T-helper 17 cell (primary cell): Measurements from ENCODE around the gene CDH2. TPM values are rescaled to one million over a fixed set of nuclear protein-coding genes. Genes with fewer than 3 reads are reported as not detected.

Experiments used
- ATAC-seq: fragments of 150-1000 bp; cut with Tn5 transposase; 2 replicates; pipeline ENCODE4 v1.10.0; 2021; ENCODE audit warnings: mild to moderate bottlenecking, moderate library complexity
- DNase-seq, 3 donors: peaks; one replicate each; pipeline versions ENCODE4 v3.0.0 to v3.0.0-alpha.2; 2020 to 2021
- H3K9me3 ChIP-seq: one replicate; pipeline ENCODE4 v1.7.0; 2013; ENCODE audit warnings: low read length, mild to moderate bottlenecking; ENCODE audit not compliant: control insufficient read depth, poor library complexity, severe bottlenecking
- H3K27ac Mint-ChIP-seq: one replicate; pipeline ENCODE4 v1.8.0; 2022; ENCODE audit warnings: mild to moderate bottlenecking, moderate library complexity, mixed read lengths
- H3K27me3 Mint-ChIP-seq: one replicate; pipeline ENCODE4 v1.8.0; 2022; ENCODE audit warnings: mixed read lengths
- H3K36me3 Mint-ChIP-seq: one replicate; pipeline ENCODE4 v1.8.0; 2022; ENCODE audit warnings: low read depth, mixed read lengths
- H3K4me1 Mint-ChIP-seq: one replicate; pipeline ENCODE4 v1.8.0; 2022; ENCODE audit warnings: mild to moderate bottlenecking, mixed read lengths
- H3K4me3 Mint-ChIP-seq: one replicate; pipeline ENCODE4 v1.8.0; 2022; ENCODE audit warnings: mild to moderate bottlenecking, moderate library complexity, mixed read lengths
- total RNA-seq, 4 donors: library from RNA in 2 of 4; stranded (reverse) in 2 of 4; gene quantifications; one replicate each; pipeline ENCODE4 v1.2.3 and lab custom pipeline; 2022 to 2026

The CDH2 gene
- total RNA-seq, 2 donors from 2014 or later = 0.37 to 0.55 TPM

DNA sequence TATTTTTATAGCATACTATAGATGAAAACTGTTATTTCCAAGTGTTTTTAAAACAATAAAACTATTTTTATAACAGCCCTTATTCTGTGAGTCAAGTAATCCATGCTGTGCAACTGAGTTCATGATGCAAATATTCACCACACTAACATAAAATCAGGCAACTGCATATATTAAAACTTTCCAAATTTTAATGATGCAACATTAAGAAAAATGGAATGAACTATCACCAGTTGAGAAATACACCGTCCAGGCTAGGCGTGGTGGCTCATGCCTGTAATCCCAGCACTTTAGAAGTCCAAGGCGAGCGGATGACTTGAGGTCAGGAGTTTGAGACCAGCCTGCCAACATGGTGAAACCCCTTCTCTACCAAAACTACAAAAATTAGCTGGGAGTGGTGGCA is 114.5 kb downstream of the CDH2 start:
- no peak for ATAC-seq
- H3K9me3 ChIP-seq = no peaks in the 10 kb centered on the region
- H3K36me3 Mint-ChIP-seq = no peaks in the 10 kb centered on the region
- no peak for DNase-seq
- H3K4me1 Mint-ChIP-seq = no peaks in the 10 kb centered on the region
- H3K27me3 Mint-ChIP-seq = no peaks in the 10 kb centered on the region
- H3K27ac Mint-ChIP-seq = no peak overlapping the region
- H3K4me3 Mint-ChIP-seq = no peak overlapping the region

GRCh38 chr18:28059861-28060260 is 117.1 kb downstream of the CDH2 start:
- no peak overlapping the region for H3K4me3 Mint-ChIP-seq
- H3K9me3 ChIP-seq = no peaks in the 10 kb centered on the region
- H3K27me3 Mint-ChIP-seq = no peaks in the 10 kb centered on the region
- DNase-seq = no peak
- H3K36me3 Mint-ChIP-seq = no peaks in the 10 kb centered on the region
- H3K4me1 Mint-ChIP-seq = no peaks in the 10 kb centered on the region
- no peak for ATAC-seq
- no peak overlapping the region for H3K27ac Mint-ChIP-seq

GRCh38 chr18:28050545-28050944 is 126.4 kb downstream of the CDH2 start:
- ATAC-seq (no peak), DNase-seq (no peak)
- Mint-ChIP-seq H3K4me3 (no peak overlapping the region), H3K27ac (no peak overlapping the region), H3K27me3 (no peaks in the 10 kb centered on the region), H3K4me1 (no peaks in the 10 kb centered on the region), H3K36me3 (no peaks in the 10 kb centered on the region)
- peaks cover 3% of the 10 kb centered on the region for H3K9me3 ChIP-seq

DNA sequence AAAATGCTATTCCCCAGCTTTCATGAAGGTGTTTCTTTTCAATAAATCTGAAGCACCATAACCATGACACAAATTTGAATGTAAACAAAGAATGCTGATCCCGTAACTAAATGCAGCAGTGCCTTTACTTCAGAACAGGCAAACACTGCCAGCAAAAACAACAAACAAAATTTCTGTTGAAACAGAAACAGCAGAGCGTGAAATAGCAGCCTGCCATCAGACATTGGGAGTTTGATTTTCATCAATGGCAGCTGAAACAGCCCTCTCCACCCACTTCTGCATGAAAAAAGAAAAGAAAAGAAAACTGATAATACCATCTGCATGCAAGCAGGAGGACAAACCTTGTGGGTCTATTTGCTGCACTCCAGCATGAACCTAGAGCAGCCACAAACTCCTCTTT is 128.3 kb downstream of the CDH2 start:
- ATAC-seq = no peak
- Mint-ChIP-seq H3K27ac (no peak overlapping the region), H3K27me3 (no peaks in the 10 kb centered on the region), H3K36me3 (no peaks in the 10 kb centered on the region), H3K4me3 (no peak overlapping the region), H3K4me1 (no peaks in the 10 kb centered on the region)
- H3K9me3 ChIP-seq = peaks cover 3% of the 10 kb centered on the region
- DNase-seq = no peak

GRCh38 chr18:28045880-28046279 is 131.1 kb downstream of the CDH2 start:
- peaks cover 3% of the 10 kb centered on the region for H3K9me3 ChIP-seq
- no peak overlapping the region for H3K27ac Mint-ChIP-seq
- no peaks in the 10 kb centered on the region for H3K36me3 Mint-ChIP-seq
- H3K4me3 Mint-ChIP-seq = no peak overlapping the region
- H3K4me1 Mint-ChIP-seq = no peaks in the 10 kb centered on the region
- H3K27me3 Mint-ChIP-seq = no peaks in the 10 kb centered on the region
- DNase-seq (no peak), ATAC-seq (no peak)

DNA sequence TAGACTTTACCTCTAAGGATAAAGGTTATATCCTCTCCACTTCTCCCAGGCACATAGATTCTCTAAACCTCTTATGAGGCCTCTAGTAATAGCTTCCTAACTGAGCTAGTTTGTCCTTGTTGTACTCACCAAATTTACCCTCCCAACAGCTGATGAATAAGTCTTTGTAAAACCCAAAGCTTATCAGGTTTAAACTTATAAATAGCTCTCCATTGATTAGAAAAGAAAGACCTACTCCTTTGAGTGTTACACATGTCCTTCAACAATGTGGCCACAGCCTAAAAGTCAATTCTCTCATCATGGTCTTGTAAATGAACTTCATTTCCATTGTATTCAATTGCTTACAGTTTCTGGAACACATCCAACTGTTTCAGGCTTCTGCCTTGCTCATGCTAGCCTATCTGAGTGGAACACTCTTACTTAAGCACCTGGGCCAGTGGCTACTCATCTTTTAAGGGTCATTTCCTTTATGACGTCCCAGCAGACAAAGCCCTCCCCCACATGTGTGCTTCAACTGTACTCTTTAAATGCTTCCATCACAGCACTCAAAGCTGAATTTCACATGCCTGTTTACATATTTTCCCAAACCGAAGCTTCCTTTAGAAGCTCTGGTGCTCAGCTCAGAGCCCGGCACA is 131.6 kb downstream of the CDH2 start:
- no peak for ATAC-seq
- H3K36me3 Mint-ChIP-seq = no peaks in the 10 kb centered on the region
- no peaks in the 10 kb centered on the region for H3K27me3 Mint-ChIP-seq
- no peak for DNase-seq
- H3K4me3 Mint-ChIP-seq = no peak overlapping the region
- H3K27ac Mint-ChIP-seq = no peak overlapping the region
- H3K4me1 Mint-ChIP-seq = no peaks in the 10 kb centered on the region
- H3K9me3 ChIP-seq = peaks cover 3% of the 10 kb centered on the region

DNA sequence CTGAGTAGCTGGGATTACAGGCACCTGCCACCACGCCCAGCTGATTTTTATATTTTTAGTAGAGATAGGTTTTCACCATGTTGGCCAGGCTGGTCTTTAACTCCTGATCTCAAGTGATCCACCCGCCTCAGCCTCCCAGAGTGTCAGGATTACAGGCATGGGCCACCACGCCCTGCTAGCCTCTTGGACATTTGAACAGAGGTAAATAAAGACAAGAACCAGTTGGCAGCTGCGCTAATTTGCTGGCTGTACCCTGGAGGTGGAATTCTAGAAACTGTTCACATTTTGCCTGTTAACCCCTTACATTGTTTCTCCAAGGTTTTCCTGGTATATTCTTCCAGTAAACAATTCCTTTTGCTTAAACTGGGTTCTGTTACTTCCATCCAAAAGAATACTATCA is 132.9 kb downstream of the CDH2 start:
- peaks cover 3% of the 10 kb centered on the region for H3K9me3 ChIP-seq
- Mint-ChIP-seq H3K36me3 (no peaks in the 10 kb centered on the region), H3K4me1 (no peaks in the 10 kb centered on the region), H3K27ac (no peak overlapping the region), H3K27me3 (no peaks in the 10 kb centered on the region), H3K4me3 (no peak overlapping the region)
- DNase-seq = no peak
- ATAC-seq = no peak

DNA sequence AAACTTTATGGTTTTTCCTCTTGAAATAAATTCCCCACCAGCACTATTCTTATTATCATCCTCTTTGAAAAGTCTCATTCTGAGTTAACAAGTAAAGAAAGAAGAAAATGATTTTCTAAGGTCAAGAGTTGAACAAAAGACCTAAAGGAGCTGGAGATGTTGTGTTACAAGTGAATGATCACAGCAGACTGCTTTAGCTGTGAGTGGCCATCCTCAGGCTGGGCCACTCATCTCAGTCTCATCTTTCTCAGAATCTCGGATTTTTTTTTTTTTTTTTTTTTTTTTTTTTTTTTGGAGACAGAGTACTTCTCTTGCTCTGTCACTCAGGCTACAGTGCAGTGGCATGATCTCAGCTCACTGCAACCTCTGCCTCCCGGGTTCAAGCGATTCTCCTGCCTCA is 133.3 kb downstream of the CDH2 start:
- H3K27me3 Mint-ChIP-seq = no peaks in the 10 kb centered on the region
- ATAC-seq (no peak), DNase-seq (no peak)
- H3K36me3 Mint-ChIP-seq = no peaks in the 10 kb centered on the region
- no peak overlapping the region for H3K4me3 Mint-ChIP-seq
- H3K9me3 ChIP-seq = peaks cover 1% of the 10 kb centered on the region
- H3K4me1 Mint-ChIP-seq = no peaks in the 10 kb centered on the region
- no peak overlapping the region for H3K27ac Mint-ChIP-seq

DNA sequence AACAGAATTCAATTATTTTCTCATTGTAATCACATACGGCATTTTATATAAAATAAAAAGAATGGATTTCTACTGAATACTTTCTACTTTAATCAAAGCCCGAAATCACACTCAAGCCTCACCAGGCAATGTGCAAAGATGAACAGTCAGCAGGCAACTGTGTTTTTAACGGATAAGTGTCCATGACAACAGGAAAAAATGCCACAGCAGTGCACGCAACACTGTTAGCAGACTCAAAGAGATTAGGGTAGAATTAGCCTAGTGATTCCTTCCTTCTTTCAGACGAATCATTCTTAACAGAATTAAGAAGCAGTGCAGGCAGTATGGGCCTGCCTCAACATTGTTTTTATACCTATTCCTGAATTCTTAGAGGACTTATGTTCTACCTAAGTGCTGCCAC is 135.6 kb downstream of the CDH2 start:
- Mint-ChIP-seq H3K4me3 (no peak overlapping the region), H3K36me3 (no peaks in the 10 kb centered on the region), H3K27ac (no peak overlapping the region), H3K4me1 (no peaks in the 10 kb centered on the region), H3K27me3 (no peaks in the 10 kb centered on the region)
- peaks cover 3% of the 10 kb centered on the region for H3K9me3 ChIP-seq
- no peak for DNase-seq
- no peak for ATAC-seq

- Mint-ChIP-seq H3K27me3 (no peaks in the 10 kb centered on the region), H3K4me1 (no peaks in the 10 kb centered on the region), H3K36me3 (no peaks in the 10 kb centered on the region), H3K27ac (no peak overlapping the region), H3K4me3 (no peak overlapping the region)
- H3K9me3 ChIP-seq = peaks cover 3% of the 10 kb centered on the region
- no peak for DNase-seq
- ATAC-seq = no peak
Observed at GRCh38 chr18:28040716-28041115, 136.2 kb downstream of the CDH2 start.

- Mint-ChIP-seq H3K4me1 (no peaks in the 10 kb centered on the region), H3K4me3 (no peak overlapping the region)
Observed at GRCh38 chr18:28040211-28040610, 136.7 kb downstream of the CDH2 start.

GRCh38 chr18:28039691-28040090 is 137.2 kb downstream of the CDH2 start:
- Mint-ChIP-seq H3K4me1 (no peaks in the 10 kb centered on the region), H3K27ac (no peak overlapping the region), H3K36me3 (no peaks in the 10 kb centered on the region), H3K4me3 (no peak overlapping the region), H3K27me3 (no peaks in the 10 kb centered on the region)
- no peak for ATAC-seq
- DNase-seq = no peak
- peaks cover 3% of the 10 kb centered on the region for H3K9me3 ChIP-seq

More at GRCh38 chr18:28040211-28040610, 136.7 kb downstream of the CDH2 start:
- Mint-ChIP-seq H3K27me3 (no peaks in the 10 kb centered on the region), H3K36me3 (no peaks in the 10 kb centered on the region), H3K27ac (no peak overlapping the region)
- peaks cover 3% of the 10 kb centered on the region for H3K9me3 ChIP-seq
- ATAC-seq (no peak), DNase-seq (no peak)

- no peaks in the 10 kb centered on the region for H3K4me1 Mint-ChIP-seq
- ATAC-seq (no peak), DNase-seq (no peak)
- no peaks in the 10 kb centered on the region for H3K36me3 Mint-ChIP-seq
- no peaks in the 10 kb centered on the region for H3K27me3 Mint-ChIP-seq
- no peak overlapping the region for H3K27ac Mint-ChIP-seq
- H3K4me3 Mint-ChIP-seq = no peak overlapping the region
- H3K9me3 ChIP-seq = peaks cover 3% of the 10 kb centered on the region
Observed at GRCh38 chr18:28039078-28039477, 137.9 kb downstream of the CDH2 start.

GRCh38 chr18:28036488-28036887 is 140.4 kb downstream of the CDH2 start:
- peaks cover 3% of the 10 kb centered on the region for H3K9me3 ChIP-seq
- ATAC-seq (no peak), DNase-seq (no peak)
- Mint-ChIP-seq H3K4me3 (no peak overlapping the region), H3K4me1 (no peaks in the 10 kb centered on the region), H3K27ac (no peak overlapping the region), H3K27me3 (no peaks in the 10 kb centered on the region), H3K36me3 (no peaks in the 10 kb centered on the region)
